Measurements from ENCODE around the gene SLU7. TPM values are rescaled to one million over a fixed set of nuclear protein-coding genes. Genes with fewer than 3 reads are reported as not detected.

Gene SLU7
- polyA plus RNA-seq, 1 of the 3 experiments (the other 2 are of a cell fraction), result 22.3 TPM

DNA sequence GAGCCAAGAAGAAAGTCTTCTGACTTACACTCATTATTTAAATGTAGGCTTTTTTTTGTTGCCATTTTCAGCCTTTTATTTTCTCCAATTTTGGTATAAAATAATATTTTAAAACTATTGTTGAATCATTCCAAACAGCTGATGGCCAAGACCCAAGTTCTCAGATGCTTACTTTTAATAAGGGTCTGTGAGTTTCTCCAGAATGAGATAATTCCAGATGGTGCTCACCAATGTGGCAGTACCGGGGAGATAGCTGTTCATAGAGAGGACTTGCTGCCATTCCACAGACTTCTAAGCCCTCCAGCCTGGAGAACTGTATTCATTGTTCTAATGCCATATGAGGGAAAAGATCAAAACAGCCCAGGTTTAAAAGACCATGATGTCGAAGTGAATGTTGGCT lies 43.2 kb downstream of the SLU7 start:
- Histone ChIP-seq H3K27me3 (ENCODE audit: insufficient read depth) (no peaks in the 10 kb centered on the region; the same call in 1 of the 2 replicates), H3K9me3 (no peaks in the 10 kb centered on the region), H3K9me2 (no peaks in the 10 kb centered on the region), H3K27ac (ENCODE audit: low read depth in 2 of 2, low read length in 1 of 2) (no peak overlapping the region), H3K36me3 (replicated peaks in 1 of 2; ENCODE audit: control insufficient read depth in 1 of 2, insufficient read depth in 2 of 2, low read length in 1 of 2) (no peaks in the 10 kb centered on the region), H3K4me2 (no peak overlapping the region), H3K79me2 (ENCODE audit: insufficient read depth) (no peaks in the 10 kb centered on the region), H3K4me3 (ENCODE audit: low read depth in 2 of 2, low read length in 1 of 2) (no peak overlapping the region), H3K9ac (no peak overlapping the region), H3F3A (replicated peaks; ENCODE audit: insufficient read depth) (peaks cover 3% of the 10 kb centered on the region), H2AFZ (ENCODE audit: low read depth) (no peak overlapping the region), H3K4me1 (ENCODE audit: control insufficient read depth in 1 of 2, insufficient read depth in 2 of 2, low read depth in 1 of 2, low read length in 1 of 2) (peaks cover 0 to 4% of the 10 kb centered on the region in 2 experiments; a peak in 1 of 4 replicates), H4K20me1 (ENCODE audit: insufficient read depth) (no peaks in the 10 kb centered on the region)
- WGBS (ENCODE audit: low lambda C conversion rate), result 58% methylated on average over 2 of the region's 2 CpGs
- no peak for DNase-seq
- TF ChIP-seq, protein P1, sequence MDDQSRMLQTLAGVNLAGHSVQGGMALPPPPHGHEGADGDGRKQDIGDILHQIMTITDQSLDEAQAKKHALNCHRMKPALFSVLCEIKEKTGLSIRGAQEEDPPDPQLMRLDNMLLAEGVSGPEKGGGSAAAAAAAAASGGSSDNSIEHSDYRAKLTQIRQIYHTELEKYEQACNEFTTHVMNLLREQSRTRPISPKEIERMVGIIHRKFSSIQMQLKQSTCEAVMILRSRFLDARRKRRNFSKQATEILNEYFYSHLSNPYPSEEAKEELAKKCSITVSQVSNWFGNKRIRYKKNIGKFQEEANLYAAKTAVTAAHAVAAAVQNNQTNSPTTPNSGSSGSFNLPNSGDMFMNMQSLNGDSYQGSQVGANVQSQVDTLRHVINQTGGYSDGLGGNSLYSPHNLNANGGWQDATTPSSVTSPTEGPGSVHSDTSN (IDR thresholded peaks at IDR 0.05), result no peak
- CTCF ChIA-PET, result interaction anchor here (10.1 kb wide), 1 partner anchor 16 kb away, joined by 67 read pairs; no protein-coding TSS in a partner anchor
- POLR2A ChIA-PET, result no interaction called here

DNA sequence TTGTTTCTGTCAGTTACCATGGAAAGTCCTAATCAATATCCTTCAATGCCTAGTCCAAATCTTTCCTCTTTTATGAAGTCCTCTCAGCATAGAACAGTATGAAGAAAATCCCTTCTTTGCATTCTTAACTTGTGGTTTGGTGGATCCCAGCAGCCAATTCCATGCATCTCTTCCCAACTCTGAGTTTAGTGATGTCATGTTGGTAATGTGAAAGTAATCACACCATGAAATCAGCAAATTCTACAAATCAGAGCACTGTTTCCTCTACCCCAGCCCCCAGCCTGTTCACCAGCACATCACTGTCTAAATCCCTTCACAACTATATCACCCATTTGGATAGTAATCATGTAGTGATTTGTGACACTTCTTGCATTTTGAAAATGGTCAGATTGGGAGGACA lies 43.7 kb downstream of the SLU7 start:
- H3K27ac ChIP-seq (ENCODE audit: low read depth in 2 of 2, low read length in 1 of 2), result no peak overlapping the region
- ChIA-PET CTCF (interaction anchor here (10.1 kb wide), 1 partner anchor 17 kb away, joined by 67 read pairs; no protein-coding TSS in a partner anchor), POLR2A (no interaction called here)
- H4K20me1 ChIP-seq (ENCODE audit: insufficient read depth), result no peaks in the 10 kb centered on the region
- H2AFZ ChIP-seq (ENCODE audit: low read depth), result no peak overlapping the region
- H3K9me2 ChIP-seq, result no peaks in the 10 kb centered on the region
- H3F3A ChIP-seq (replicated peaks; ENCODE audit: insufficient read depth), result peaks cover 3% of the 10 kb centered on the region
- TF ChIP-seq RXRA (IDR thresholded peaks at IDR 0.05; ENCODE audit: borderline replicate concordance, low read depth), result no peak
- TF ChIP-seq RFX5 (IDR thresholded peaks at IDR 0.05; ENCODE audit: low read length), result no peak
- TF ChIP-seq, protein P2, sequence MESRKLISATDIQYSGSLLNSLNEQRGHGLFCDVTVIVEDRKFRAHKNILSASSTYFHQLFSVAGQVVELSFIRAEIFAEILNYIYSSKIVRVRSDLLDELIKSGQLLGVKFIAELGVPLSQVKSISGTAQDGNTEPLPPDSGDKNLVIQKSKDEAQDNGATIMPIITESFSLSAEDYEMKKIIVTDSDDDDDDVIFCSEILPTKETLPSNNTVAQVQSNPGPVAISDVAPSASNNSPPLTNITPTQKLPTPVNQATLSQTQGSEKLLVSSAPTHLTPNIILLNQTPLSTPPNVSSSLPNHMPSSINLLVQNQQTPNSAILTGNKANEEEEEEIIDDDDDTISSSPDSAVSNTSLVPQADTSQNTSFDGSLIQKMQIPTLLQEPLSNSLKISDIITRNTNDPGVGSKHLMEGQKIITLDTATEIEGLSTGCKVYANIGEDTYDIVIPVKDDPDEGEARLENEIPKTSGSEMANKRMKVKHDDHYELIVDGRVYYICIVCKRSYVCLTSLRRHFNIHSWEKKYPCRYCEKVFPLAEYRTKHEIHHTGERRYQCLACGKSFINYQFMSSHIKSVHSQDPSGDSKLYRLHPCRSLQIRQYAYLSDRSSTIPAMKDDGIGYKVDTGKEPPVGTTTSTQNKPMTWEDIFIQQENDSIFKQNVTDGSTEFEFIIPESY (IDR thresholded peaks at IDR 0.05; ENCODE audit: borderline replicate concordance, low read depth), result no peak
- no peak for TF ChIP-seq FOSL2 (IDR thresholded peaks at IDR 0.05; ENCODE audit: borderline replicate concordance, low read depth)
- no peak for TF ChIP-seq CHD2 (IDR thresholded peaks at IDR 0.05; ENCODE audit: low read length, partially characterized antibody)
- TF ChIP-seq, protein P3, sequence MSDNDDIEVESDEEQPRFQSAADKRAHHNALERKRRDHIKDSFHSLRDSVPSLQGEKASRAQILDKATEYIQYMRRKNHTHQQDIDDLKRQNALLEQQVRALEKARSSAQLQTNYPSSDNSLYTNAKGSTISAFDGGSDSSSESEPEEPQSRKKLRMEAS (IDR thresholded peaks at IDR 0.05; ENCODE audit: low read depth), result no peak
- TF ChIP-seq TCF12 (IDR thresholded peaks at IDR 0.05), result no peak
- TF ChIP-seq TEAD4 (IDR thresholded peaks at IDR 0.05; ENCODE audit: borderline replicate concordance, insufficient read depth), result no peak
- no peak for TF ChIP-seq GABPA (IDR thresholded peaks at IDR 0.05; ENCODE audit: low read depth)
- no peak for TF ChIP-seq JUND (IDR thresholded peaks at IDR 0.05)
- no peak for TF ChIP-seq TAF1 (IDR thresholded peaks at IDR 0.05; ENCODE audit: borderline replicate concordance, low read depth, low read length)
- no peak for TF ChIP-seq RAD21 (IDR thresholded peaks at IDR 0.05; ENCODE audit: low read length)
- TF ChIP-seq EP300 (IDR thresholded peaks at IDR 0.05; ENCODE audit: borderline replicate concordance in 1 of 2, low read depth in 1 of 2, low read length in 1 of 2), result no peak
- TF ChIP-seq, protein P4, sequence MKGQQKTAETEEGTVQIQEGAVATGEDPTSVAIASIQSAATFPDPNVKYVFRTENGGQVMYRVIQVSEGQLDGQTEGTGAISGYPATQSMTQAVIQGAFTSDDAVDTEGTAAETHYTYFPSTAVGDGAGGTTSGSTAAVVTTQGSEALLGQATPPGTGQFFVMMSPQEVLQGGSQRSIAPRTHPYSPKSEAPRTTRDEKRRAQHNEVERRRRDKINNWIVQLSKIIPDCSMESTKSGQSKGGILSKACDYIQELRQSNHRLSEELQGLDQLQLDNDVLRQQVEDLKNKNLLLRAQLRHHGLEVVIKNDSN (IDR thresholded peaks at IDR 0.05; ENCODE audit: borderline replicate concordance, low read depth), result no peak
- TF ChIP-seq SMC3 (IDR thresholded peaks at IDR 0.05; ENCODE audit: low read depth, low read length), result no peak
- no peak for TF ChIP-seq EZH2phosphoT487 (IDR thresholded peaks at IDR 0.05; ENCODE audit: borderline replicate concordance, low read depth)
- TF ChIP-seq NFIC (IDR thresholded peaks at IDR 0.05; ENCODE audit: borderline replicate concordance), result no peak
- TF ChIP-seq MXI1 (IDR thresholded peaks at IDR 0.05; ENCODE audit: low read depth, low read length), result no peak
- TF ChIP-seq RCOR1 (IDR thresholded peaks at IDR 0.05; ENCODE audit: low read length), result no peak
- H3K4me1 ChIP-seq (ENCODE audit: control insufficient read depth in 1 of 2, insufficient read depth in 2 of 2, low read depth in 1 of 2, low read length in 1 of 2), result peaks cover 0 to 8% of the 10 kb centered on the region in 2 experiments; a peak in 1 of 4 replicates
- no peaks in the 10 kb centered on the region for H3K9me3 ChIP-seq
- H3K36me3 ChIP-seq (replicated peaks in 1 of 2; ENCODE audit: control insufficient read depth in 1 of 2, insufficient read depth in 2 of 2, low read length in 1 of 2), result no peaks in the 10 kb centered on the region
- H3K4me2 ChIP-seq, result no peak overlapping the region
- H3K27me3 ChIP-seq (ENCODE audit: insufficient read depth), result no peaks in the 10 kb centered on the region; the same call in 1 of the 2 replicates
- no peak for DNase-seq
- no peak overlapping the region for H3K4me3 ChIP-seq (ENCODE audit: low read depth in 2 of 2, low read length in 1 of 2)
- H3K9ac ChIP-seq, result no peak overlapping the region
- no peaks in the 10 kb centered on the region for H3K79me2 ChIP-seq (ENCODE audit: insufficient read depth)
